ENCODE measurements around the gene HM13.

HM13 gene

DNA sequence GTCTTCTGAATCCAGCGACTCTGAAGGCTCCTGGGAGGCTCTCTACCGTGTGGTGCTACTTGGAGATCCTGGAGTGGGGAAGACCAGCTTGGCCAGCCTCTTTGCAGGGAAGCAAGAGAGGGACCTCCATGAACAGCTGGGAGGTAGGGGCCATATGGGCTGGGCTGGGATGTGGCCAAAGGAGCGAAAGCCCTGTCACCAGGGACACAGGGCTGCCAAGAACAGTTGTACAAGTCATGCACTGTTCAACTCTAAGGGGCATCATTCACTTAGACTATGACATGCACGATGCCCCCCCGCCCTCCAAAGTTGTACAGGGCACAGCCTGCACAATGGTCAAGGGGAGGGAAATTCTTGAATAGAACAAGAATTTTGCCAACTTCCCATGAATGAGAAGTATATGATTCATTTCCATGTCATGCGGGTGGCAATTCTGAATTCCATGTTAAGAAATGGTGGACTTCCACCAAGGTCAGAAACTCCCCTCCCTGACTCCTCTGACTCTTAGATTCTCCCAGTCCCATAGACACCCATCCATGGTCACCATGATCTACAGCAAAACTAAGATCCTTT is 37.5 kb upstream of the HM13 start:
- no peak for DNase-seq
- no peak overlapping the region for H3K4me3 ChIP-seq (ENCODE audit: insufficient read depth, low read depth, low read length, poor library complexity, severe bottlenecking)
- H3K36me3 ChIP-seq (ENCODE audit: control insufficient read depth, insufficient read depth, low read length), result no peaks in the 10 kb centered on the region
- H3K4me1 ChIP-seq (ENCODE audit: control insufficient read depth, insufficient read depth, low read length, poor library complexity, severe bottlenecking), result peaks cover 3% of the 10 kb centered on the region
- no peak overlapping the region for H3K27ac ChIP-seq (ENCODE audit: insufficient read depth, low read length, poor library complexity, severe bottlenecking)
- no peaks in the 10 kb centered on the region for H3K9me3 ChIP-seq (ENCODE audit: control insufficient read depth, low read length)
- peaks cover 6% of the 10 kb centered on the region for H3K27me3 ChIP-seq (replicated peaks; ENCODE audit: control insufficient read depth, insufficient read depth, low read length, poor library complexity, severe bottlenecking)

DNA sequence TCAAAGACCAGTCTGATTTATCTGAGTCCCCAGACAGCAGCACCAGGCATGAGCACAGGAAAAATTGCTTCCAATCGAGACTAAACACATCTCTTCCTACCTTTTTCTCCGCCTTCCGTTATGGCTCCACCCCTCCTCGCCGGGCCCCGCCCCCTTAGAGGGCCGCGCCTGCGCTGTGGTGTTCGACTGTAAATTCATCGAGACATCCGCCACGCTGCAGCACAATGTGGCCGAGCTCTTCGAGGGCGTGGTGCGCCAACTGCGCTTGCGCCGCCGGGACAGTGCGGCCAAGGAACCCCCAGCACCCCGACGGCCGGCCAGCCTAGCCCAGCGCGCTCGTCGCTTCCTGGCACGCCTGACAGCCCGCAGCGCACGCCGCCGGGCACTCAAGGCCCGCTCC is 30.2 kb upstream of the HM13 start:
- Histone ChIP-seq H3K9me3 (ENCODE audit: control insufficient read depth, low read length) (no peaks in the 10 kb centered on the region), H3K4me1 (ENCODE audit: control insufficient read depth, insufficient read depth, low read length, poor library complexity, severe bottlenecking) (no peaks in the 10 kb centered on the region), H3K36me3 (ENCODE audit: control insufficient read depth, insufficient read depth, low read length) (no peaks in the 10 kb centered on the region), H3K27ac (ENCODE audit: insufficient read depth, low read length, poor library complexity, severe bottlenecking) (no peak overlapping the region), H3K4me3 (ENCODE audit: insufficient read depth, low read depth, low read length, poor library complexity, severe bottlenecking) (no peak overlapping the region), H3K27me3 (replicated peaks; ENCODE audit: control insufficient read depth, insufficient read depth, low read length, poor library complexity, severe bottlenecking) (no peaks in the 10 kb centered on the region)
- no peak for DNase-seq

DNA sequence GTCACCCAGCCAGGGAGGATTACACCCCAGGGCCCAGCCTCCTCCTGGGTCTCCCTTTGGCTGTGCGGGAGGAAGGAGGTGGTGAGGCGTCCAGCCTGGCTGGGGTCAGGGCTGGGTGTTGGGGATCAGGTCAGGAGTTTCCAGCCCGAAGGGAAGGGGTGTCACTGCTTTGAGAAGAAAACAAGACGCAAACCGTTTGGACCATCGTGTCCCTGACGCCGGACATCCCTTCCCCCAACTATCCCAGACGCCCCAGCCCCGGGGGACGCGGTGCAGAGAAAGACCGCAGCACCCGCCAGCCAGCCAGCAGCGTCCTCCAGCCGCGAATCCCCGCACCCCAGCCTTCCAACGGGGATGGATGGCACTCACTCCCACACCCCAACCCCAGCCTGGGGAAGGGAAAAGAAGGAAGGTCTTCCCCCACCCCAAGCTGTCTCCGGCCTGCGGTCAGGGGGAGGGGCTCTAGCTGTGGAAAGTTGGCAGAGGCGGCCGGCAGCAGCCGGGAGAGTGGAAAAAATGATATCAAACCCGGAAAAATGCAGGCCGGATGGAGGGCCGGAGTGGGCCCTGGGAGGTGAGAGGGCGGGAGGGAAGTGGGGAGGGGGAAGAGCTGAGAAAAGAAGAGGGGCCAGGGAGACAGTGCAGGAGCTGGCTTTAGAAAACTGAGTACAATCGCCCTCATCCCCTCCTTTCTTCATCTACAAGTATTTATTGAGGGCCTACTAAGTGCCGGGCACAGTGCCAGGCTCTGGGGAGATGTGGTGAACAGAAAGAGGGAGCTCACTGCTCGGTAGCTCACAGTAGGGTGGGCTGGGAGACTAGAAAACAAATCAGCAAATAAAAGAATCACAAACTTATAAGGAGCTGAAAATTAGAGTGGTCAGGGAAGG is 28.5 kb upstream of the HM13 start:
- H3K27me3 ChIP-seq (replicated peaks; ENCODE audit: control insufficient read depth, insufficient read depth, low read length, poor library complexity, severe bottlenecking), result no peaks in the 10 kb centered on the region
- no peak for DNase-seq
- H3K4me3 ChIP-seq (ENCODE audit: insufficient read depth, low read depth, low read length, poor library complexity, severe bottlenecking), result no peak overlapping the region
- no peaks in the 10 kb centered on the region for H3K4me1 ChIP-seq (ENCODE audit: control insufficient read depth, insufficient read depth, low read length, poor library complexity, severe bottlenecking)
- no peaks in the 10 kb centered on the region for H3K9me3 ChIP-seq (ENCODE audit: control insufficient read depth, low read length)
- no peaks in the 10 kb centered on the region for H3K36me3 ChIP-seq (ENCODE audit: control insufficient read depth, insufficient read depth, low read length)
- no peak overlapping the region for H3K27ac ChIP-seq (ENCODE audit: insufficient read depth, low read length, poor library complexity, severe bottlenecking)

DNA sequence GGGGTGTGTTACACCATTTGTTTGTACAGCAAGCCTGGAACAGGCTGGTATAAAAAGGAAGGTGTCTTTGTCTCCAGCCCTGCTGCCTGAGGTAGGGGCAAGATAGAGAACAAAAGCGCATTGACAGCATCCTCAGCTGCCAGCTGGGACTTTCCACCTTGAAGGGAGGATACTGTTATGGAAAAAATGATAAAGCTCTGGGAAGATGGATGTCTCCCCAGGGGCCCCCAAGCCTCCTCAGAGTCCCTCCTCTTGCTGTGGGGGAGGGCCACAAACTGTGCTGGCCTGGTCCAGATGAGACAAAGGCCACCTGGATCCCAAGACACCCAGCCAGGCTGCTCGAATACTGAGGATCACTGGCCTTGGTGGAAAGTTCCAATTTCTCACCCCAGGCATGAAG is 26.1 kb upstream of the HM13 start:
- Histone ChIP-seq H3K4me1 (ENCODE audit: control insufficient read depth, insufficient read depth, low read length, poor library complexity, severe bottlenecking) (no peaks in the 10 kb centered on the region), H3K27ac (ENCODE audit: insufficient read depth, low read length, poor library complexity, severe bottlenecking) (no peak overlapping the region), H3K9me3 (ENCODE audit: control insufficient read depth, low read length) (no peaks in the 10 kb centered on the region), H3K36me3 (ENCODE audit: control insufficient read depth, insufficient read depth, low read length) (no peaks in the 10 kb centered on the region), H3K27me3 (replicated peaks; ENCODE audit: control insufficient read depth, insufficient read depth, low read length, poor library complexity, severe bottlenecking) (no peaks in the 10 kb centered on the region), H3K4me3 (ENCODE audit: insufficient read depth, low read depth, low read length, poor library complexity, severe bottlenecking) (no peak overlapping the region)
- DNase-seq, result no peak

DNA sequence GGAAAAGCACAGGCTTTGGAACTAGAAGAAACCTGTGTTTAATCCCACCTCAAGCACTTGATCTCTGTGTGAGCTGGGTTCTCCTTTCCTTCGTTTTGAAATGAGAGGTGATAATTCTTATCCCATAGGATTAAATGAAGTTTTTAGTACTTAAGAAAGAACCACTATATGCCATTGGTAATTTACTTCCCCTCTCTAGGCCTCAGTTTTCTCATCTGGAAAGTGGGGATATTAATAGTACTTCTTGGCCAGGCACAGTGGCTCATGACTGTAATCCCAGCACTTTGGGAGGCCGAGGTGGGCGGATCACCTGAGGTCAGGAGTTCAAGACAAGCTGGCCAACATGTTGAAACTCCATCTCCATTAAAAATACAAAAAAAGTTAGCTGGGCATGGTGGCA is 25.1 kb upstream of the HM13 start:
- Histone ChIP-seq H3K4me3 (ENCODE audit: insufficient read depth, low read depth, low read length, poor library complexity, severe bottlenecking) (no peak overlapping the region), H3K4me1 (ENCODE audit: control insufficient read depth, insufficient read depth, low read length, poor library complexity, severe bottlenecking) (no peaks in the 10 kb centered on the region), H3K36me3 (ENCODE audit: control insufficient read depth, insufficient read depth, low read length) (no peaks in the 10 kb centered on the region), H3K27me3 (replicated peaks; ENCODE audit: control insufficient read depth, insufficient read depth, low read length, poor library complexity, severe bottlenecking) (no peaks in the 10 kb centered on the region), H3K9me3 (ENCODE audit: control insufficient read depth, low read length) (no peaks in the 10 kb centered on the region), H3K27ac (ENCODE audit: insufficient read depth, low read length, poor library complexity, severe bottlenecking) (no peak overlapping the region)
- no peak for DNase-seq

DNA sequence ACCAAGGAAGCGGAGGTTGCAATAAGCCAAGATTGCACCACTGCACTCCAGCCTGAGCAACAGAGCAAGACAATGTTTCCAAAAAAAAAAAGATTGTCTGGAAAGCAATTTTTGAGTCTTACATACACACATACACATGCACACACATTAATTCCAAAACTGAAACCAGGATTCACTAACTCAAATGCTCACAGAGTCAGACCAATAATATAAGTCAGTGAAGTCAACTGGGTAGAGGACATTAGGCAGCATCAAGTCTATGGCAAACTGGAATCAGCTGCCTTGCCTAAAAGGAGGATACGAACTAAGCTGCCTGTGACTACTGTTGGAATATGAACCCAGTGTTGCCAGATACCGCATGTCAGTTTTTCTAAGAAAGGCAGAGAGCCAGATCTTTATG is 23.5 kb upstream of the HM13 start:
- Histone ChIP-seq H3K36me3 (ENCODE audit: control insufficient read depth, insufficient read depth, low read length) (no peaks in the 10 kb centered on the region), H3K27me3 (replicated peaks; ENCODE audit: control insufficient read depth, insufficient read depth, low read length, poor library complexity, severe bottlenecking) (no peaks in the 10 kb centered on the region), H3K27ac (ENCODE audit: insufficient read depth, low read length, poor library complexity, severe bottlenecking) (no peak overlapping the region), H3K4me3 (ENCODE audit: insufficient read depth, low read depth, low read length, poor library complexity, severe bottlenecking) (no peak overlapping the region), H3K9me3 (ENCODE audit: control insufficient read depth, low read length) (no peaks in the 10 kb centered on the region), H3K4me1 (ENCODE audit: control insufficient read depth, insufficient read depth, low read length, poor library complexity, severe bottlenecking) (no peaks in the 10 kb centered on the region)
- DNase-seq, result no peak

DNA sequence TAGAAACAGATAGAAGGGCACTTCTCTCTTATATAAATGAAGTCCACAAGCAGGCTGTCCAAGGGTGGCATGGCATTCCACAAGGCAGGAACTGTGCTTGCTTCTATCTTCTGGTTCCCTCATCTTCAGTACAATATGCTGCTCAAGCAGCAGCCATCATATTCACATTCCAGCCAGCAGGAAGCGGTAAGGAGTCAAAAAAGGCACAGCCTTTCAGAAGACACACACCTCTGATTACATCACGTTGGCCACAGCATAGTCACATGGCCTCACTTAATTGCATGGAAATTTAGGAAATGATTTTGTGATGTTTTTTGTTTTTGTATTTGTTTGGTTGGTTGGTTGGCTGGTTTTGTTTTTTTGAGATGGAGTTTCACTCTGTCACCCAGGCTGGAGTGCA is 20.1 kb upstream of the HM13 start:
- DNase-seq, result no peak
- no peak overlapping the region for H3K4me3 ChIP-seq (ENCODE audit: insufficient read depth, low read depth, low read length, poor library complexity, severe bottlenecking)
- H3K36me3 ChIP-seq (ENCODE audit: control insufficient read depth, insufficient read depth, low read length), result no peaks in the 10 kb centered on the region
- H3K9me3 ChIP-seq (ENCODE audit: control insufficient read depth, low read length), result no peaks in the 10 kb centered on the region
- peaks cover 4% of the 10 kb centered on the region for H3K27me3 ChIP-seq (replicated peaks; ENCODE audit: control insufficient read depth, insufficient read depth, low read length, poor library complexity, severe bottlenecking)
- no peak overlapping the region for H3K27ac ChIP-seq (ENCODE audit: insufficient read depth, low read length, poor library complexity, severe bottlenecking)
- no peaks in the 10 kb centered on the region for H3K4me1 ChIP-seq (ENCODE audit: control insufficient read depth, insufficient read depth, low read length, poor library complexity, severe bottlenecking)

DNA sequence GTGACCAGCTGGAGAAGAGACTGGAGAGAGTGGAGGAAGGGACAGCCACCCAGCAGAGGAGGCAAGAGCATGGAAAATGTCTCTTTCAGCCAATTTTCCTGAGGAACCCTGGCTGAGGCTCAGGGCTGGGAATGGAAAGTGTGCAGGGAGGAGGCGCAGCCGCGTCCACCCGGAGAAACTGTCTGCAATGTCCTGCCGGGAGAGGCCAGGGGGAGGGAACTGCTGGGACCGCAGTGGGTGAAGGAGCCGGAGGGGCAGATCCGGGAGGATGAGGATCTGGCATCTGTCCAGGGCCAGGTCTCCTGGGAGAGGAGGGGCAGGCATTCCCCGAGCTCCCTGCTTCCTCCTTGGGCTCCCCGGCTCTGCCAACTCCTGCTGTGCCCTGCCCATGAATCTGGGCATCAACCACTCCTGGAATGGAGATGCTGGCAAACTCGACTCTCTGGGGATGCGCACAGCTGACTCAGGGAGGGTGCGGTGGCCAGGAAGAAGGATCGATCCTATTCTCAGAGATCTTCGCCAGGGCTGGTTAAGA is 17.4 kb upstream of the HM13 start:
- DNase-seq, result no peak
- peaks cover 4% of the 10 kb centered on the region for H3K27me3 ChIP-seq (replicated peaks; ENCODE audit: control insufficient read depth, insufficient read depth, low read length, poor library complexity, severe bottlenecking)
- no peak overlapping the region for H3K27ac ChIP-seq (ENCODE audit: insufficient read depth, low read length, poor library complexity, severe bottlenecking)
- no peak overlapping the region for H3K4me3 ChIP-seq (ENCODE audit: insufficient read depth, low read depth, low read length, poor library complexity, severe bottlenecking)
- H3K9me3 ChIP-seq (ENCODE audit: control insufficient read depth, low read length), result no peaks in the 10 kb centered on the region
- no peaks in the 10 kb centered on the region for H3K36me3 ChIP-seq (ENCODE audit: control insufficient read depth, insufficient read depth, low read length)
- no peaks in the 10 kb centered on the region for H3K4me1 ChIP-seq (ENCODE audit: control insufficient read depth, insufficient read depth, low read length, poor library complexity, severe bottlenecking)

DNA sequence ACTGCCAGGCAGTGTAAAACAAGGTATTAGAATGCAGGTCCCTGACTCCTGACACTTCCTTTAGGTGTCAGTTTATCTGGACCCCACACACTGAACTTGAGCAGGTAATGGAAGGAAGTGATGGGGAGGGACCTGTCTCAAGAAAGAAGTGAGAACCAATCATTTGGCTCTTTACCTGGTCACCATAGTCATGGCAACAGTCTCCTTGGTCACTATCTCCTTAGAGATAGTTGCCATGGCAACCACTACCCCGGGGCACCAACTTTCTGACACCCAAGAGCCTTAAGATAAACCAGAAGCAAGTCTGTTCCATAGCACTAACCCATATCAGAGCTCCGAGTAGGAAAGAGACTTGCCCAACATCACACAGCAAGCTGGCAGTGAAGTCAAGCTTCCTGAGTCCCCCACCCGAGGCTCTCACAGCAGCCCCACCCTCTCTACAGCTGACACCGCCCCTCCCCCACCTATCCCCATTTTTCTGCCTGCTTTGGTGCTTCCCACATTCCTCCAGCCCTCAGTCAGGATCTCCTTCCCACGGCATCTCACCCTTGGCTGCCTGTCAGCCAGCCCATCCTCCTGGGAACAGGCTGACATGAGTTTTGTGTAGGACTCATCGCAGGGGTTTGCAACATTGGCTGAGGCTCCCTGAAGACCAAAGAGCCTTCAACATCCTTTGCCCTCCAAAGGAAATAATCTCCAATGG is 16.3 kb upstream of the HM13 start:
- H3K9me3 ChIP-seq (ENCODE audit: control insufficient read depth, low read length), result no peaks in the 10 kb centered on the region
- H3K27ac ChIP-seq (ENCODE audit: insufficient read depth, low read length, poor library complexity, severe bottlenecking), result no peak overlapping the region
- no peak for DNase-seq
- no peaks in the 10 kb centered on the region for H3K36me3 ChIP-seq (ENCODE audit: control insufficient read depth, insufficient read depth, low read length)
- no peak overlapping the region for H3K4me3 ChIP-seq (ENCODE audit: insufficient read depth, low read depth, low read length, poor library complexity, severe bottlenecking)
- H3K4me1 ChIP-seq (ENCODE audit: control insufficient read depth, insufficient read depth, low read length, poor library complexity, severe bottlenecking), result no peaks in the 10 kb centered on the region
- H3K27me3 ChIP-seq (replicated peaks; ENCODE audit: control insufficient read depth, insufficient read depth, low read length, poor library complexity, severe bottlenecking), result peaks cover 4% of the 10 kb centered on the region

DNA sequence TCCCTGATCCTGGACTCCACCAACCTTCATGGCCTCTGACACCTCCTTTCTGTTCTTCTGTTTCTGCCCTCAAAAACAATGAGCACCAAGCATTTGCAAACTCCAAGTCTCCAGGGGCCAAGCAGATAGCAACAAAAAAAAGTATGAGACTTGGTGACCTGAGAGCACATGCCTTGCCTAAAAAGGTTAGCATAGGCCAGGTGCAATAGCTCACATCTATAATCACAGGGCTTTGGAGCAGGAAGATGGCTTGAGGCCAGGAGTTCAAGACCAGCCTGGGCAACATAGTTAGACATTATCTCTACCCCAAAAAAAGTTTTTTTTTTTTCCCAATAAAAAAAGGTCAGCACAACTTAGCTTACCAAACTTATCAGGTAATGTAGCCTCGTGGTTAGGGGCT is 13.7 kb upstream of the HM13 start:
- Histone ChIP-seq H3K4me1 (ENCODE audit: control insufficient read depth, insufficient read depth, low read length, poor library complexity, severe bottlenecking) (no peaks in the 10 kb centered on the region), H3K27ac (ENCODE audit: insufficient read depth, low read length, poor library complexity, severe bottlenecking) (no peak overlapping the region), H3K27me3 (replicated peaks; ENCODE audit: control insufficient read depth, insufficient read depth, low read length, poor library complexity, severe bottlenecking) (peaks cover 4% of the 10 kb centered on the region), H3K36me3 (ENCODE audit: control insufficient read depth, insufficient read depth, low read length) (no peaks in the 10 kb centered on the region), H3K9me3 (ENCODE audit: control insufficient read depth, low read length) (no peaks in the 10 kb centered on the region), H3K4me3 (ENCODE audit: insufficient read depth, low read depth, low read length, poor library complexity, severe bottlenecking) (no peak overlapping the region)
- no peak for DNase-seq
